ENCODE data around the gene AOX1. TPM values are rescaled to one million over a fixed set of nuclear protein-coding genes. Genes with fewer than 3 reads are reported as not detected.

Gene AOX1
- total RNA-seq, 1 experiment from 2014 or later = 3.0 TPM

- H3K36me3 ChIP-seq (ENCODE audit: control insufficient read depth, insufficient read depth, low read length) = no peaks in the 10 kb centered on the region
- no peak overlapping the region for H3K27ac ChIP-seq (ENCODE audit: low read length)
- TF ChIP-seq SIN3A (IDR thresholded peaks at IDR 0.05; ENCODE audit: borderline replicate concordance, insufficient read depth, low read depth, low read length) (no peak), REST (IDR thresholded peaks at IDR 0.05; ENCODE audit: insufficient read depth in 1 of 2, low read depth in 2 of 2, low read length in 1 of 2) (no peak), TCF7L2 (IDR thresholded peaks at IDR 0.05; ENCODE audit: low read depth, low read length) (no peak), CTCF (IDR thresholded peaks at IDR 0.05) (no peak), POLR2AphosphoS5 (IDR thresholded peaks at IDR 0.05; ENCODE audit: low read depth, low read length) (no peak)
- ChIA-PET CTCF (no interaction called here), POLR2A (no interaction called here)
- intact Hi-C loops (cut with micrococcal nuclease; ENCODE audit: unreplicated experiment) = no loop called here
- ATAC-seq (no peak), DNase-seq (ENCODE audit: low read depth, low spot score) (no peak)
- BruUV-seq (replicated peaks) = no TSS peak
- no peaks in the 10 kb centered on the region for H3K4me1 ChIP-seq (ENCODE audit: control insufficient read depth, insufficient read depth, low read length)
- H3K4me3 ChIP-seq (ENCODE audit: low read depth in 2 of 2, low read length in 2 of 2) = no peak overlapping the region
- no peaks in the 10 kb centered on the region for H3K9me3 ChIP-seq (ENCODE audit: control insufficient read depth, insufficient read depth, low read depth, low read length)
- in situ Hi-C loops (cut with HindIII; ENCODE audit: low pct_unique_long_range_greater_than_20kb, low sequenced_read_pairs) = no loop called here
- no peaks in the 10 kb centered on the region for H3K27me3 ChIP-seq (ENCODE audit: control insufficient read depth, insufficient read depth, low read length)
These were observed 93.3 kb downstream of the AOX1 start for GRCh38 chr2:200679127-200679526.

- in situ Hi-C loops (cut with HindIII; ENCODE audit: low pct_unique_long_range_greater_than_20kb, low sequenced_read_pairs) = no loop called here
- intact Hi-C loops (cut with micrococcal nuclease; ENCODE audit: unreplicated experiment) = no loop called here
- ChIA-PET CTCF (no interaction called here), POLR2A (no interaction called here)
- Histone ChIP-seq H3K27ac (ENCODE audit: low read length) (no peak overlapping the region), H3K4me3 (ENCODE audit: low read depth in 2 of 2, low read length in 2 of 2) (no peak overlapping the region), H3K27me3 (ENCODE audit: control insufficient read depth, insufficient read depth, low read length) (no peaks in the 10 kb centered on the region), H3K36me3 (ENCODE audit: control insufficient read depth, insufficient read depth, low read length) (no peaks in the 10 kb centered on the region), H3K9me3 (ENCODE audit: control insufficient read depth, insufficient read depth, low read depth, low read length) (no peaks in the 10 kb centered on the region), H3K4me1 (ENCODE audit: control insufficient read depth, insufficient read depth, low read length) (no peaks in the 10 kb centered on the region)
- ATAC-seq (no peak), DNase-seq (ENCODE audit: low read depth, low spot score) (no peak)
- TF ChIP-seq CTCF (IDR thresholded peaks at IDR 0.05) (no peak), SIN3A (IDR thresholded peaks at IDR 0.05; ENCODE audit: borderline replicate concordance, insufficient read depth, low read depth, low read length) (no peak), TCF7L2 (IDR thresholded peaks at IDR 0.05; ENCODE audit: low read depth, low read length) (no peak), POLR2AphosphoS5 (IDR thresholded peaks at IDR 0.05; ENCODE audit: low read depth, low read length) (no peak), REST (IDR thresholded peaks at IDR 0.05; ENCODE audit: insufficient read depth in 1 of 2, low read depth in 2 of 2, low read length in 1 of 2) (no peak)
- no TSS peak for BruUV-seq (replicated peaks)
These were observed 93.7 kb downstream of the AOX1 start for GRCh38 chr2:200679535-200679934.

Data from Panc1 (cell line).